NCI-H748 (cell line): ENCODE measurements around the gene TREX2.

Experiments
- DNase-seq: peaks from one replicate; lab custom pipeline; 2025; ENCODE audit not compliant: unreplicated experiment; lab: John Stamatoyannopoulos, UW

Gene TREX2

DNA sequence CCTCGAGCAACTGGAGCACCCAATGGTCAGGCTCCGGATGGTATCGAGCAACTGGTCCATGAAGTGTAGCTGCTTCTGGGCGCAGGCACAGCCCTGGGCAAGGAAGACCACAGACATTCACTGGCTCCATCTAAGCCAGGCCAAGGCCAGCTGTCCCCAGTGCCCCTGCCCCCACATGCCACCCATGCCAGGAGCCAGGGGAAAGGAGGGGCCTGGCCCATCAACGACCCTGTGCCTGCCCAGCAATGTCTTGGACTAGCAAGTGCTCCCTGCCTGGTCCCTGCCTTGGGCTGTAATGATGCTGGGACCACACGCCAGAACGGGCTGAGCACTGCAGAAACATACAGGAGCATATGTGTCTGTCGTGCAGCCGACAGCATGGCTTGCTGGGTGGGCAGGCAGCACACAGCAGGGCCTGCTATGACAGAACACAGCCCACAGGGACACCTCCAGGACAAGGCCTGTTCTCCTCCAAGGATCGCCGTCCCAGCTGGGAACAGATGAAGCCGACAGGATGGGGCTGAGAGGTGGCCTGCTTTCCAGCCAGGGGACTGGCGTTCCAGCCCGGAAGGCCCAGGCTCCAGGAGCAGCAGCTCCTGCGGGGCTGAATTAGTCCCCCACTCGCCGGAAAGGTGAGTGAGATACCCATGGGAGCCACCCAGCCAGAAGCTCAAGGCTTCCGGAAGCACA, 11.4 kb upstream of the TREX2 start:
- DNase-seq: no peak

DNA sequence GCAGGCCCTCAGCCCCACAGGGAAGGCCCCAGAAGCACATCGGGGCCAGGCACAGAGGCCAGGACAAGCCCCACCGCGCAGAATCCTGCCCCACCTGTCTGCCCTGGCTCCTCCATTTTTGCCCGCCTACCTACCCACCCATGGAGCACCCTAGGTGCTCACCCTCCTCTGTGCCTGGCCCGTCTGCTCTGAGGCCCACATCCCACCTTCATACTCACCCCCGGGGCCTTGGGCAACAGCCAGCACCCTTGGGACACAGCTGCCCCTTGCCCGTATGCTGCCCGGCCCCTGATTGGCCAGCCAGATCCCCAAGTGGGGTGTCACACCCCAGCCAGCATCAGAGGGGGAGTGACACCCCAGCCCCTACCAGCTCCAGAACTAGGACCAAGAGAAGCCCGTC, 10.8 kb upstream of the TREX2 start:
- no peak for DNase-seq

DNA sequence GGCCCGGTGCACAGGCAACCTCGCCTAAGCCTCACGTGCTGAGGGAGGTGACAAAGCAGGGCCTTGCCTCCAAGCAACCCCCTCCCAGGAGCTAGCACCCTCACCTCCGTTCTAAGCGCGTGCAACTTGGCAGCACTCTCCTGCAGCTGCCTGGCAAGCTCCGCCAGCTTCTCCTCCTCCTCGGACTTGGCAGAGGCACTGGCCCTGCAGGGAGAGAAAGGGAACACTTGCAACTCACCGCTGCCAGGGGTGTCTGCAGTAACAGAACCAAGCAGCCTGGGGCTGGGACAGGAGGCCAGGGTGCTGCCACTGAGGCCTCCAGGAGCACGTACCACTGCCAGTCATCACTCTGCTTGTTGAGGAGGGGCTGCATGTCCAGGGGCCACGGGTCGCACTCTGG, 10.3 kb upstream of the TREX2 start:
- DNase-seq: no peak

DNA sequence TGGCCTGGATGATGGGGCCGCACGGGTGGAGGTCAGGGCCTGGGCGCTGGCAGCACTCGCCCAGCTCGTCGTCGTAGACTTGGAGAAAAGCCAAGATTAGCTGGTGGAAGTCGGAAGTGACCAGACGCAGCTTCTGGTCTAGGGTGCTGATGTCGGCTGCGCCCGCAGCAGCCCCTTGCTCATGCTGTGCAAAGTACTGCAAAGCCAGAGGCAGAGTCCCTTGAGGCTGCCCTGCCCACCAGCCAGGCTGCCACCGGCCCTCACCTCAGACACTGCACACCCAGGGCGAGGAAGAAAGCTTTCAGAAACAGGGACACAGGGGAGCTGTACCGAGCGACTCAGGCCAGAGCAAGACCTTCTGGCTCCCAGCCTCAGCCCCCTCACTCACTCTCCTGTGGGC, 9.7 kb upstream of the TREX2 start:
- no peak for DNase-seq

DNA sequence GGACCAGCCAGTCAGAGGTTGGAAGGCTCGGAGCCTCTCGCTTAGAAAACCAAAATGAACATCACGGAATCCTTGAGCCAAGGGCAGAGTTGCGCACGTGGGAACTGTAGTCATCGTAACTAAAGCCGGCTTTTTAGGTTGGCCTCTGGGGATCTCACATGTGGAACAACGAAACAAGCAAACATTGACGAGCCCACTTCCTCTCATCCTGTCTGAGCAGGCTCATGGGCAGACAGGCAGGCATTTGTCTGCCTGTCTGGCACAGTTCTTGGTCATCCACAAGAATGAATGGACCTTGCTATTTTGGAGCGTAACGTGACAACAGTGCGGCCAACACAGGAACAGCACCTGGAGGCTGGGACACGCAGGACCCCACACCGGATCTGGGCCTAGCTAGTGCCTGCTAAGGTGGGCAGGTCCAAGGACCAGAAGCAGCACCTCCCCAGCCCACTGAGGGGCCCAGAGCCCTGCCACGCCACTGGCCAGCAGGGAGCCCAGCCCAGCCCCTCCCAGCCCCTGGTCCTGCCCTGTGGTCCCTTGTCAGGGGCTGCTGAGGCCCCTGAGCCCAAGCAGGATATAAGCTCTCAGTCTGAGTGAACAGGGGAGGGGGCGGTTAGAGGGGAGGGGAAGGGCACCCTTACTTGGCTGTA, 9.2 kb upstream of the TREX2 start:
- no peak for DNase-seq

DNA sequence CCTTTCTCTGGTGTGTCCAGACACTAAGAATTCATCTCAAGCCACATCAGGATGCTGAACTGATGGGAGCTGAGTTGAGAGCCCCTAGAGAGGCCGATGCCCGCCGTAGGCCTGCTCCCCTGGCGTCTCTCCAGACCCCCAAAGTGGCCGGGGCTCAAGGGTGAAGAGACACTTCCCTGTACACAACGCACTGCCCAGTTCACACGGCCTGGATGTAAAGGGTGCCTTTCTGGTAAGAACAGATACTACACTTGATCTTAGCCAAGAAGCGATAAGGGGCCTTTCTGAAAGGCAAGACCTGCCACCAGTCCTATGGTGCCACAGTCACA, 5.1 kb upstream of the TREX2 start:
- DNase-seq: no peak

DNA sequence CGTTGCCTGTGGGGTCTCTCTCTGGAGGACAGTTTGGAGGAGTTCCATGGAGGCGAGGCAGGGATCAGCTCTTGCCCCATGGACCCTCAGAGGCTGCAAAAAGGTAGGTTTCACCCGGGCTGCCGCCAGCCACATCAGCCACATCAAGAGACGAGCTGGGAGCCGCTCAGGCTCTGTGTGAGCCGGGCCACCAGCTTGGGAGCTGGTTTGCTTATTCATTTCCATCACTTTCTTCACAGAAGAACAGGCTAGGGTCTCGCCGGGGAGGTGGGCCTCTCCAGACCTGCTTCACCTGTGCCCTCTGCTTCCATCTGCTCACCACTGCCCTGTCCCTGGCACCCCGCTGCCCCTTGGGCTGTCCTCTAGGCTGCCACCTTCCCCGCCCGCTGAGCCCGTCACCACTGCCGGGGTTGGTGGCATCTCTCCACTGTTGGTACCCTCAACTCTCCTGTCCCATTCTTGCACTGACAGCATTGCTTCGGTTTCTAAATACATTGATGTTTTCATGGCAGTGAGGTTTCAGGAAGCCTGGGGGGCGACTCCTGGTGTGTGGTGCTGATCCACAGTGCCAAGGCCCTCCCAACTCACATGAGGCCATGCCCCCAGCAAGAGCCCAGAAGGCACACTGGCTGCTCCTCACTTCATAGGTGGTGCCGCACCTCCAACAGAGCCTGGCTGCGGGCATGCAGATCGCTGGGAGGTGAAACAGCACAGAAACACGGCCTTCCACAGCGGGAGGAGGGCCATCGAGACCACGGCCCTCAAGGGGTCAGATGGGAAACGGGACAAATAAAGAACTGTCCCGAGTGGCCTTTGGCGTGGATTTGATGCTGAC, 4.5 kb upstream of the TREX2 start:
- no peak for DNase-seq

DNA sequence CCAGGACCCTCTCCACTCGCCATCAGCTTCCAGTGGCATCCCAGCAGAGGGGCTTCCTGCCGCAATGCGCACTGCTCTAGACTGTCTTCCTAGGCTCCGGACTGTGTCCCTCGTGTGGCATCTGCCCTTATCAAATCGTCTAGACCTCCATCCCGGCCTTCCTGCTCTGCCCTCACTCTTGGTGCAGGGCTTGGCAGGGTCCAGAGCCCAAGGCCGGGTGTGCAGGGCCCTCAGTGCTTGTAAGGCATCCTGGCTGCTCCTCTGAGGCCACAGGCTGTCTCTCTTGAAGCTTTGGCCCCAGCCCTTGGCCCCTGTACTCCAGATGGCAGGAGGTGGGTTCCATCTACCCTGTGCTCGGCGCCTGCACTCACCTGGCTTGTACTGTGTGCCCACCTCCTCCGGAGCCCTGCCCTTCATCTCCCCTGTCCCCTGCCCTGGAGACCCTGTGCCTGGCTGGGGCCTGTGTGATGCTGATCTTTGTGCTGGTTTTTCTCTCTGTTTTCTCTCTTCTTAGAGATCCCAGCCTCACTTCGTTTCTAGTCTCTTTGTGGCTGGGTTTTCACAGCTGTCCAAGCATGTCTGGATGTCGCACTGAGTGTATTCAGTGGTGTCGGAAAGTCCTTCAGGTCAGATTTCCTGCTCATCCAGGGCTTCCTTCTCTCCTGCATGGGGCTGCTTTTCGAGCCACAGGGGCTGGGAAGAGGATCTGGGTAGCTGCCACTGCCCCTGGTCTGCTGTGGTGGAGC, 3.7 kb upstream of the TREX2 start:
- no peak for DNase-seq

DNA sequence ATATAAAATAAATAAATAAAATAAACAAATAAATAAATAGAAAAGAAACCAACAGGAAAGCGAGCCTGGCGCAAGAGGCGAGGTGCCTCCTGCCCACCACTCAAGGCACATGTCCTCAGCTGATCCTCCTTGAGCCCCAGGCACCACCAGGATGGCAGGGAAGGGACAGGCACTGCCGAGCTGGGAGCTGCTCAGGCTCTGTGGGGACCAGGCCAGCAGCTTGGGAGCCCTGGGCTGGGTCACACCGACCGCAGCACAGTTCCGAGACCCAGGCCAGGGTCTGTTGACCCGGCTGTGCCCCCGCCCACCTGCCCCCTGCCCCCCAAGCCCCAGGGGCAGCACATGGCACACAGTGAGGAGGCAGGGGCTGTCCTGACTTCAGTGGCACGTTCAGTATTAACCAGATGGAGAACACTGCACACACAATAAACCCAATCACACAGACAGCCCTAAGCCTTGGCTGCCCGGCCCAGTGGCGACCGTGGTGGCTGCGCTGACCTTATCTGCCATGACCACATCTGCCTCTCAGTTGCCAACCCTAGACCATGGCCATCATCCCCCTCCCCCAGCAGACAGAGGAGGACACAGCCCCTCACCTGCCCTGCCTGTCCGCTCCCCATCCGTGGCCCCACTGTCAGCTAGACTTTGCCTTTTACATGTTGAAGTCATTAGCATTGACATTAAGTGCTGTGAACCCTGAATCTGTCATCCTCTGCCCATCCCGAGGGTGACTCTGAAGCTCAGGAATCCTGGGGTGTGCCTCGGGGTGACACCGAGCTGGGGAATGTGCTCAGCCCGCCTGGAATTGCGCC, 2.9 kb upstream of the TREX2 start:
- DNase-seq: no peak

DNA sequence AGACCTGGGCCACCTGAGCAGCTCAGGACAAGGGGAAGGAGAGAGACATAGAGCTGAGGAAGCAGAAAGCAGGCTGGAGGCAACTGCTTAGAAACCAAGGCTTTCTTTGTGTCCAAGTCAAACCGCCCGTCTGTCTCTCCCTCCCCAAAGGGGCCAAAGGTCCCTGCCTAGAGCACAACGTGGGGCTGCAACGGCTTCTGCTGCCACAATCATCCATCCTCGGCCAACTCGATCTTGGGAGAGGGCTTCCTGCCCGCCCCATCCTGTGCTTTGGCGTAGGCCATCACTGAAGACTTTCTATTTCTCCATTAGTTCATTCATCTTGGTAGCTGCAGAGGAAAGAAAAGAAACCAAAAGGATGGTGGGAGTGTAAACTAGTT, 1.7 kb upstream of the TREX2 start:
- DNase-seq: no peak

DNA sequence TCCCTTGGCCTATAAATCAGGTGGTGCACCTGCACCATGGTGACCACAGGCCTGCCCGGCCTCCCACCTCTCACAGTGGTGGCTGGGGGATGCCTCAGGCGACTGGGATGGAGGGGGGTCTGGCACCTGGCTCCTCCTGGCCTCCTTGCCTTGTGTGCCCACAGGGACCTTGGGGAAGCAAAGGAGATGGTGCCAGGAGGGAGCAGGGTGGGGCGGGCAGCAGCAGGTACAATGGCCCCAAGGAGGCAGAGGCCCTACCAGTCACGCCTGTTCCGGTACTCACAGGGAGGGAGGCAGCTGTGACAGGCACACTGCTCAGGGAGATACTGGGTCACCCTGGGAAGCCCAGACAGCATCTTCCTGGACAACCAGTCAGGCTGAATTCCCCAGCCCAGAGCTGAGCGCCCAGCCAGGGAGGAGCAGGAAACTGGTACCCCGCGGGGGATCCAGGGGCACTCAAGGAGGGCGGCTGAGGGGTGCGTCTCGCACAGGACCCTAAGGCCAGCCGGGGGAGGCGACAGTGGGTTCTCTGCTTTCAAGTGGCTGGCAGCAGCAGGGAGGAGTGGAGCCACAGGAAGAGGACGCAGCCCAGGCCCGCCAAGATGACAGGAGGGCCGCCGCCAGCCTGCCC, 1.2 kb upstream of the TREX2 start:
- DNase-seq: no peak

DNA sequence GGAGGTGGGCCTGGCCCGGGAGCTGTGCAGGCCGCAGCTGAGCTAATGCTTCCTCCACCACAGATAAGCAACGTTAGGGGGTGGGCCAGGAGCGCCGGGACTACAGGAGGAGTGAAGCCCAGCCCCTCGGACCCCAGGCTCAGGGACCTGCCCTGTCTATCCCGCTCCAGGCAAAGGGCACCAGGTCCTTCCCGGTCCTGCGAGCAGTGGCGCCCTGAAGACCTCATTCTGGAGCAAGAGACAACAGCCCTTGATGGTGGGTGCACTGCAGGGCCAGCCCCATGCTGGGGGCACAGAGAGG, 730 bp upstream of the TREX2 start:
- DNase-seq: no peak

DNA sequence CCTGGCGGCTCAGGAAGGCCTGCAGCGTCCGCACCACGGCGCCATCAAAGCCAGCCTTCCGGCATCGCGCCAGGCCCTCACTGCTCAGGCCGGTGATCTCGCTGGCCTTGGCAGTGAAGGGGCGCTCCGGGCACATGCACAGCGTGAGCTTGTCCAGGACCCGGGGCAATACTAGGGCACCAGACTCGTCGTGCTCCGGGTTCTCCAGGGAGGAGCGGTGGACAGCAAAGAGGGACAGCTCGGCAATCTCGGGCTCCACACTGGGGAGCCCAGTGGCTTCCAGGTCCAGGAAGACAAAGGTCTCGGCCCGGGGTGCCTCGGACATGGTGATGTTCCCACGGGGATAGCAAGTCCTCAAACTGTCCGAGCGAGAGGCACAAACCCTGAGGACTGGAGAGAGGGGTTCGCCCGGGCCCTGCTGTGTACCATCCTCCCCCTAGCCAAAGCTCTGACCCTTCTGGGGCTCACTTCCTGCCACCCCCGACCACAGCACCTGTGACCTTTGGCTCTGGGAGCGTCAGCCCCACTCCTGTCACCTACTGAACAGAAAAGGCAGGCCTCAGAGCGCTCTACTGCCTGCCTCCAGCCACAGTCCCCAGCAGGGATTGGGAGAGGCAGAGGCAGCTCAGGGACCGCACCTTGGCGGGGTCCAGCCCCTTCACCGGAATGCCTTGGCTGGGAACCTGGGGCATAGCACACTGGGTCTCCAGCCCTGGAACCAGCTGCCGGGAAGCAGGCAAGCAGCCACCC, 575 bp downstream of the TREX2 start:
- no peak for DNase-seq

DNA sequence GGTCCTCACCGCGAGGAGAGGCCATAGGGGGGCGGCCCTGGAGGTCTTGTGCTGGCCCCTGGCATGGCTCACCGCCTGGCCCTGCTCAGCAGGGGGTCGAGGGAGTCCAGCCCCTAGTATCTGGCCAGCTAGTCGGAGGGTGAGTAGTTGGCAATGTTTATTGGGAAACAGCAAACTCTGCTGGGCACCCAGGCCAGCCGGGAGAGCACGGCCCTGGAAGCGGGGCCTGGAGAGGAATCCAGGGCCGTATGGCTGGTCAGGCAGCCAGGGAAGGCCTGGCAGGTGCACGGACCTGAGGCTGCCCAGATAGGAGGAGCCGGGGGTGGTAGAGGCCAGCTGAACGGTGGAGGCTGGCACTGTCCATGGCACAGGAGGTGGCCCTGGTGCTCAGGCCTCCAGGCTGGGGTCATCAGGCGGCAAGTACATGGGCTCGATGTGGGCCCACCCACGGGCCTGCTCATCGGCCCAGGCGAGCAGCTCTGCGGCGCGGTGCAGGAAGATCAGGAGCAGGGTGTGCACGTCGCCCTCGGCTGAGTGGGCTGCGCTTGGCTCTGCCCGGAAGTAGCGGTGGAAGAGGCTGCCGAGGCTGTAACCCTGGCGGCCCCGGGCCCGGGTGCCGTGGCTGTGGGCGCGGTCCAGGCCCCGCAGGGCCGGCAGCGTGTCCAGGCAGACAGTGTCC, 1.4 kb downstream of the TREX2 start:
- no peak for DNase-seq

DNA sequence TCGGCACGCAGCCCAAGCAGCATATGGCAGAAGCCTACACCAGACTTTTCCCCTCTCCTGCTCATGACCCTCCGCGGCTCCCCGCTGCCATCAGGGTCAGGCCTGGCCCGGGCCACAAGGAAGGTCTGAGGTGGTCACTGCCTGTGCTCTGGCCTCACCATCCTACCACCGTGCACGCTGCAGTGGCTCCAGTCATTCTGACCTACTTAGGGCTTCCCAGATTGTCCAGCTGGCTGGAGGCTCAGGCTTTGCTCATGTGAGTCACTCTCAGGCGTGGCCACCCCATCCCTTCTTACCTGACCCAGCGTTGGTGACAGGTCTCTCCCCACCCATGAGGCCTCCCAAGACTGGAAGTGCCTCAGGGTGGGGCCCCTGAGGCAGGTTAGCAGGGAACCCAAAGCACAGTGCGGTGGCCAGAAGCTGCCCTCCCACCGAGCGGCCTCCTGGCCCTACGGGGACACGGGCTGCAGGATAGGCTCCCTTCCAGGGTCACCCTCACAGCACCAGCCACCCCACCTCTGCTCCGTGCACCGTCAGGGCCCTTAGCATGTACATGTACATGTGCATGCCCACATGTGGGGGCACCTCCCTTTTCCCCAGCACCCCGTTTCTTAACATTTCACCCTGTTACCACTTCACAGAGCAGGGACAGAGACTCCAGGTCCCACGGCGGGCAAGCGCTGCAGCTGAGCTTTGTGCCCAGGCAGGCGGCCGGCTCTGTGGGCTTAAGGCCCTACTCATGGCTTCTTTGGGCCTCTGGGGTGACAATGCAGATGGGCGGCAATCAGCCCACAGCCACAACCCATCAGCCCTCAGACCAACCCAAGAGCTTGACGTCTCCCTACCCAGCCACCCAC, 2.2 kb downstream of the TREX2 start:
- no peak for DNase-seq

DNA sequence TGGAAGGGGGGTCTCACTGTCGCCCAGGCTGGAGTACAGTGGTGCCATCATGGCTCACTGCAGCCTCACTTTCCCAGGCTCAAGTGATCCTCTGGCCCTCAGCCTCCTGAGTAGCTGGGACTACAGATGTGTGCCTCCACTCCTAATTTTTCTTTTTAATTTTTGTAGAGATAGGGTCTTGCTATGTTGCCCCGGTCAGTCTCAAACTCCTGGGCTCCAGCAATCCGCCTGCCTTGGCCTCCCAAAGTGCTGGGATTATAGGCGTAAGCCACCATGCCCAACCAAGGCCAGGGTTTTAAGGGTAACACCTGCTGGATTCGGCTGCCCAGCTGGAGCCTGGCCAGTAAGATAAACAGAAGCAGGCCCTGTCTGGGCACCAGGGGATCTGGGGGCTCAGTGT, 3.4 kb downstream of the TREX2 start:
- DNase-seq: no peak

DNA sequence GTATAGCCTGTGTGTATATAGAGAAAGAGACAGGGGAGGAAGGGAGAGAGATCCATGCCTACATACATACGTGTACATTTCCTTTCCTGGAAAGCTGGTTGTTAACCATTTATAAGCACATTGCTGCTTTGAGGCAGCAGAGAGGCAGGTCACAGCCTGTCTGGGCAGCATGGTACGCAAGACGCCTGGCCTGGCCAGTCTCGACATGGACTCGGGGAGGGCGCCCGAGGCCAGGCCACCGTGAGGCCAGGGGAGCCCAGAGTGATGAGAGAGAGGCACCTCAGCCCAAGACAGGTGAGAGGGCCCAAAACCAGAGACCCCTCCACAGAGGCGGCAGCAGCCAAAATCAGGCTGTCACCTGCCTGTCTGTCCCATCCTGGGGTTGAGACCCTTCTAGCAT, 3.9 kb downstream of the TREX2 start:
- DNase-seq: no peak

DNA sequence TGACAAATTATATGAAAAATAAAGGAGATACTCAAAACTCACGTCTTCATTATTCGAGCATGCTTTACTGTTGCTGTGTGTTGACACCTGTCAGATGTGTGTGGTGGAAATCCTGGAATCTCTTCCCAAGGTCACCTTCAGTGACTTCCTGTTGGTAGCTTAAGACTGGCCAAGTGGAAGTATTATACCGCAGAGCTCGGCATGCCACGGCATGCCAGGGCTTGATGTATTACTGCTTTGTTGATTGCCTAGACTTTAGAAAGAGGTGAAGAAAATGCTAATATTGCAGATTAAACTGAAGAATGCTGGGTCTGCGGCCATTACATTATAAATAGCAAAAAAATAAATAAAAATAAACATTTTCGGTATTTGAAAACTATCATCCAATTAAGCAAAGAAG, 4.6 kb downstream of the TREX2 start:
- no peak for DNase-seq
